Measurements from ENCODE around the gene DRGX.

GRCh38 chr10:49360271-49361177 is 35.4 kb downstream of the DRGX start:
- TF ChIP-seq CTCF (IDR thresholded peaks at IDR 0.05; ENCODE audit: low read length) (no peak), EZH2phosphoT487 (IDR thresholded peaks at IDR 0.05; ENCODE audit: low read length) (no peak)

Data from MM.1S (cell line).